A549 (cell line): ENCODE results near the gene AEBP2.

Experiments used
- CBX2 ChIP-seq: fragments of 200-600 bp; sonication (generic); IDR thresholded peaks from 2 replicates; pipeline ENCODE4 v1.6.1; 2016; ENCODE audit warnings: low read depth, mild to moderate bottlenecking, borderline replicate concordance
- CEBPB ChIP-seq, 2 experiments: fragments of >200 bp in 1 of 2; sonication (Bioruptor Twin) in 1 of 2; formaldehyde crosslinking in 1 of 2; IDR thresholded peaks; 2 replicates each; pipeline ENCODE4 v1.6.1; 2012 to 2016
- CHD4 ChIP-seq: fragments of 200-600 bp; sonication (generic); IDR thresholded peaks from 2 replicates; pipeline ENCODE4 v1.6.1; 2016; ENCODE audit warnings: antibody characterized with exemption, mild to moderate bottlenecking, borderline replicate concordance
- EP300 ChIP-seq, 2 experiments: fragments of >200 bp; sonication (Bioruptor Twin); formaldehyde crosslinking; IDR thresholded peaks; 2 replicates in 1 of 2; 3 replicates in 1 of 2; pipeline ENCODE4 v1.6.1; 2016 to 2017
- ESRRA ChIP-seq: fragments of 150-350 bp; IDR thresholded peaks from 2 replicates; pipeline ENCODE4 v1.6.1; 2014; ENCODE audit warnings: mild to moderate bottlenecking, low read length, borderline replicate concordance
- JUNB ChIP-seq: fragments of >200 bp; sonication (Bioruptor Twin); formaldehyde crosslinking; IDR thresholded peaks from 2 replicates; pipeline ENCODE4 v1.6.1; 2016
- MAFK ChIP-seq: fragments of 450-650 bp; IDR thresholded peaks from 2 replicates; pipeline ENCODE4 v1.6.1; 2014; ENCODE audit not compliant: partially characterized antibody
- MAZ ChIP-seq: fragments of 150-350 bp; IDR thresholded peaks from 2 replicates; pipeline ENCODE4 v1.6.1; 2014; ENCODE audit warnings: antibody characterized with exemption, low read depth, low read length, borderline replicate concordance
- POLR2AphosphoS2 ChIP-seq: conservative IDR thresholded peaks from 2 replicates; pipeline ENCODE4 v1.6.1; 2012; ENCODE audit warnings: low read length, improper control_type of control experiment, inconsistent platforms
- RAD21 ChIP-seq, 2 experiments: fragments of >200 bp in 1 of 2; sonication (Bioruptor Twin) in 1 of 2; formaldehyde crosslinking in 1 of 2; IDR thresholded peaks in 1 of 2; conservative IDR thresholded peaks in 1 of 2; 2 replicates in 1 of 2; 3 replicates in 1 of 2; pipeline ENCODE4 v1.6.1; 2012 to 2018; ENCODE audit warnings: inconsistent platforms in 1 of 2
- RARB ChIP-seq: fragments of 250-450 bp; sonication (Bioruptor Pico); IDR thresholded peaks from 2 replicates; pipeline ENCODE4 v1.8.0; 2021; ENCODE audit warnings: mild to moderate bottlenecking, moderate library complexity
- TF ChIP-seq, protein P1 (sequence below): fragments of >200 bp; sonication (Bioruptor Twin); formaldehyde crosslinking; IDR thresholded peaks from 3 replicates; pipeline ENCODE4 v1.5.1; 2016
- TF ChIP-seq, protein P2 (sequence below): IDR thresholded peaks from 2 replicates; pipeline ENCODE4 v1.6.1; 2012
- TF ChIP-seq, protein P3 (sequence below): fragments of 200-600 bp; sonication (generic); IDR thresholded peaks from 2 replicates; pipeline ENCODE4 v1.6.1; 2016; ENCODE audit warnings: antibody characterized with exemption, mild to moderate bottlenecking, moderate library complexity

DNA sequence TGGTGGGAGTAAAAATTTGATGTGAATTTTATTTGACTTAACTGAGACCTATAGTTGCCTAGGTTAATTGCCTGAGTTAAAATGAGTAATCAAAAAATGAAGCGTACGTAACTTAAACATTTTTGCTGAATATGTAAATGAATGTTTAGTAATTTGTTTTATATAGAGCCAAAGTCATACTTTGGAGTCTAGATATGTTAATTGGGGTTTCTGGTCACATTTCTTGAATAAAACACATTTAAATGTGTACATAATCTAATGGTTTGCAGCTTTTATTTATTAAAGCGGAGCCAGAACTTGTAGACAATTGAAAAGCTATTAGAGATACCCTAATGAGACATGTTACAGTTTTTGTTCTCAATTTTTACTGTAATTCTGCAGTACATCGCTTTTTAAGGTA, 71.2 kb downstream of the AEBP2 start:
- TF ChIP-seq, protein P1, sequence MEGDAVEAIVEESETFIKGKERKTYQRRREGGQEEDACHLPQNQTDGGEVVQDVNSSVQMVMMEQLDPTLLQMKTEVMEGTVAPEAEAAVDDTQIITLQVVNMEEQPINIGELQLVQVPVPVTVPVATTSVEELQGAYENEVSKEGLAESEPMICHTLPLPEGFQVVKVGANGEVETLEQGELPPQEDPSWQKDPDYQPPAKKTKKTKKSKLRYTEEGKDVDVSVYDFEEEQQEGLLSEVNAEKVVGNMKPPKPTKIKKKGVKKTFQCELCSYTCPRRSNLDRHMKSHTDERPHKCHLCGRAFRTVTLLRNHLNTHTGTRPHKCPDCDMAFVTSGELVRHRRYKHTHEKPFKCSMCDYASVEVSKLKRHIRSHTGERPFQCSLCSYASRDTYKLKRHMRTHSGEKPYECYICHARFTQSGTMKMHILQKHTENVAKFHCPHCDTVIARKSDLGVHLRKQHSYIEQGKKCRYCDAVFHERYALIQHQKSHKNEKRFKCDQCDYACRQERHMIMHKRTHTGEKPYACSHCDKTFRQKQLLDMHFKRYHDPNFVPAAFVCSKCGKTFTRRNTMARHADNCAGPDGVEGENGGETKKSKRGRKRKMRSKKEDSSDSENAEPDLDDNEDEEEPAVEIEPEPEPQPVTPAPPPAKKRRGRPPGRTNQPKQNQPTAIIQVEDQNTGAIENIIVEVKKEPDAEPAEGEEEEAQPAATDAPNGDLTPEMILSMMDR: no peak
- TF ChIP-seq POLR2AphosphoS2 (no peak), ESRRA (no peak), CEBPB (IDR thresholded peaks at IDR 0.05) (no peak), CHD4 (no peak), RAD21 (conservative IDR thresholded peaks at IDR 0.05 in 1 of 2, IDR thresholded peaks at IDR 0.05 in 1 of 2) (no peak), EP300 (IDR thresholded peaks at IDR 0.05) (no peak), CBX2 (no peak), MAFK (no peak), MAZ (no peak), JUNB (no peak), RARB (CRISPR knock-in tag) (no peak)
- TF ChIP-seq, protein P2, sequence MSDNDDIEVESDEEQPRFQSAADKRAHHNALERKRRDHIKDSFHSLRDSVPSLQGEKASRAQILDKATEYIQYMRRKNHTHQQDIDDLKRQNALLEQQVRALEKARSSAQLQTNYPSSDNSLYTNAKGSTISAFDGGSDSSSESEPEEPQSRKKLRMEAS: no peak
- TF ChIP-seq, protein P3, sequence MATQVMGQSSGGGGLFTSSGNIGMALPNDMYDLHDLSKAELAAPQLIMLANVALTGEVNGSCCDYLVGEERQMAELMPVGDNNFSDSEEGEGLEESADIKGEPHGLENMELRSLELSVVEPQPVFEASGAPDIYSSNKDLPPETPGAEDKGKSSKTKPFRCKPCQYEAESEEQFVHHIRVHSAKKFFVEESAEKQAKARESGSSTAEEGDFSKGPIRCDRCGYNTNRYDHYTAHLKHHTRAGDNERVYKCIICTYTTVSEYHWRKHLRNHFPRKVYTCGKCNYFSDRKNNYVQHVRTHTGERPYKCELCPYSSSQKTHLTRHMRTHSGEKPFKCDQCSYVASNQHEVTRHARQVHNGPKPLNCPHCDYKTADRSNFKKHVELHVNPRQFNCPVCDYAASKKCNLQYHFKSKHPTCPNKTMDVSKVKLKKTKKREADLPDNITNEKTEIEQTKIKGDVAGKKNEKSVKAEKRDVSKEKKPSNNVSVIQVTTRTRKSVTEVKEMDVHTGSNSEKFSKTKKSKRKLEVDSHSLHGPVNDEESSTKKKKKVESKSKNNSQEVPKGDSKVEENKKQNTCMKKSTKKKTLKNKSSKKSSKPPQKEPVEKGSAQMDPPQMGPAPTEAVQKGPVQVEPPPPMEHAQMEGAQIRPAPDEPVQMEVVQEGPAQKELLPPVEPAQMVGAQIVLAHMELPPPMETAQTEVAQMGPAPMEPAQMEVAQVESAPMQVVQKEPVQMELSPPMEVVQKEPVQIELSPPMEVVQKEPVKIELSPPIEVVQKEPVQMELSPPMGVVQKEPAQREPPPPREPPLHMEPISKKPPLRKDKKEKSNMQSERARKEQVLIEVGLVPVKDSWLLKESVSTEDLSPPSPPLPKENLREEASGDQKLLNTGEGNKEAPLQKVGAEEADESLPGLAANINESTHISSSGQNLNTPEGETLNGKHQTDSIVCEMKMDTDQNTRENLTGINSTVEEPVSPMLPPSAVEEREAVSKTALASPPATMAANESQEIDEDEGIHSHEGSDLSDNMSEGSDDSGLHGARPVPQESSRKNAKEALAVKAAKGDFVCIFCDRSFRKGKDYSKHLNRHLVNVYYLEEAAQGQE: no peak
